GM19328 (cell line): ENCODE results near the gene RAB33B.
"Not testable (repeated sequence)": the region's sequence is repeated elsewhere in the genome, so short reads cannot be mapped to it uniquely, and the experiment has no call there.

Experiments
- ATAC-seq: cut with Tn5 transposase; IDR thresholded peaks from one replicate; pipeline ENCODE4 v1.9.1; 2021; ENCODE audit warnings: mild to moderate bottlenecking, moderate library complexity; ENCODE audit not compliant: unreplicated experiment

Gene RAB33B

GRCh38 chr4:139454111-139455045 is at the start of gene RAB33B:
Gene RAB33B, plus strand, starts transcription at chr4:139454121. Its CDS starts 75 bp downstream, at chr4:139454196.
- peak; percentile 3 for ATAC-seq

DNA sequence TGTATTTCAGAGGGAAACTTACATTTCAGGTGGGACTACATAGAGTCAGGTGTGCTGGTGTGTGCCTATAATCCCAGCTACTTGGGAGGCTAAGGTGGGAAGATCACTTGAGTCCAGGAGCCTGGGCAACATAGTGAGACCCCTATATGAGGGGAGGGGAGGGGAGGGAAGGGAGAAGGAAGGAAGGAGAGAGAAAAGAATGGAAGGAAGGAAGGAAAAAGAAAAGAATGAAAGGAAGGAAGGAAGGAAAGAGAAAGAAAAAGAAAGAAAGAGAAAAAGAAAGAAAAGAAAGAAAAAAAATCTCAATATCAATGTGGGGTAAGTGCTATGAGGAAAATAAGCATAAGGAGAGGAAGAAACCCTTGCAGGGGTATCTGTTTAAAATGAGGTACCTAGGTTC is 43.6 kb upstream of the RAB33B start:
- no peak for ATAC-seq

DNA sequence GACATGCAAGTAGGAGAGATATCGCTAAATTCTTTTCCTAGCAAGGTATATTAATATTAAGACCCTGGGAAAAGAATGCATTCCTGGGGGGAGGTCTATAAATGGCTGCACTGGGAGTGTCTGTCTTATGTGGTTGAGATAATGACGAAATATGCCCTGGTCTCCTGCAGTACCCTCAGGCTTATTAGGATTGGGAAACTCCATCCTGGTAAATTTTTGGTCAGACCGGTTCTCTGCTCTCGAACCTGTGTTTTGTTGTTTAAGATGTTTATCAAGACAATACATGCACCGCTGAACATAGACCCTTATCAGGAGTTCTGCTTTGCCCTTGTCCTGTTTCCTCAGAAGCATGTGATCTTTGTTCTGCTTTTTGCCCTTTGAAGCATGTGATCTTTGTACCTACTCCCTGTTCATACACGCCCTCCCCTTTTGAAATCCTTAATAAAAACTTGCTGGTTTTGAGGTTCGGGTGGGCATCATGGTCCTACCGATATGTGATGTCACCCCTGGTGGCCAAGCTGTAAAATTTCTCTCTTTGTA is 39.2 kb upstream of the RAB33B start:
- ATAC-seq, result not testable (repeated sequence)

DNA sequence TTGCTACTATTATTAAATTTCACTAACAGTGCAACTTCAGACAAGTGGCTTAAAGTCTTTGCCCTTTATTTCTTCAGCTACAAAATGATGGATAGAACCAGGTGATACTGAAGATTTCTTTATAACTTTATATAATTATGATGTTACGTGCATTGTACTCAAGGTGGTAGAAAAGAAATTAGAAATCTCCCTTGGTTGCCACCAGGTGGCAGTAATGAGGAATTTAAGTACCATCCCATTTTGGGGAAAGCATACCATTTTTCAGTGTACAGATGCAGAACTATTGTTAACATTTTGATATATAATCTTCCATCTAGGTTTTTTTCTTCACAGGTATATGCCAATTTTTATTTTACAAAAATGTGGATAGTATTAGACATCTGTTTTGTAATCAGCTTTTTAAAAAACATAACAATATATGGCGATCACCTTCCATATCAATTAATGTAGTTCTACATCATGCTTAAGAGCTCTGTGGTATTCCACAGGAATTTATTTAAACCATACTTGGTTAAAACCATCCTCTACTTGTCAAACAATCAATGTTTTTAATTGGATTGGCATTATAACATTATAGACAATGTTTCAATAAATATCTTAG is 37.7 kb upstream of the RAB33B start:
- ATAC-seq, result no peak

- ATAC-seq, result no peak
Observed at GRCh38 chr4:139419388-139419914, 34.5 kb upstream of the RAB33B start.

GRCh38 chr4:139420652-139421051 is 33.3 kb upstream of the RAB33B start:
- no peak for ATAC-seq

- no peak for ATAC-seq
Observed at GRCh38 chr4:139436122-139436521, 17.8 kb upstream of the RAB33B start.

GRCh38 chr4:139438141-139438540 is 15.8 kb upstream of the RAB33B start:
- no peak for ATAC-seq

DNA sequence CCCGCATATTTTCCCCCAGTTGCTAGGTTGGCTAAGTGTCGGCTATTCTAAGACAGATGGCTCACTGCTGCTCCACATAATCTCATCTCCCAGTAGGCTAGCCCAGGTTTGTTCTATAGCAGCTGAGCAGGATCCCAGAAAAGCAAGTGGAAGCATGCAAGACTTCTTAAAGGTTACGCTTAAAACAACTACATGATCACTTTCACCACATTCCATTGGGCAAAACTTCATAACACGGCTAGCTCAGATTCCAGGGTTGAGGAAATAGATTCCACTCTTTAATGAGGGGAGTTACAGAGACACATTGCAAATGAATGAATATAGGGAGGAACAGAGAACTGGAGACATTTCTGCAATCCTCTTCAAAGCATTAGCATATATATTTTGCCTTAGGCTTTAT is 12.9 kb upstream of the RAB33B start:
- ATAC-seq, result no peak

- ATAC-seq, result no peak
Observed at GRCh38 chr4:139443661-139444060, 10.3 kb upstream of the RAB33B start.

- not testable (repeated sequence) for ATAC-seq
Observed at GRCh38 chr4:139444881-139445280, 9.0 kb upstream of the RAB33B start.

DNA sequence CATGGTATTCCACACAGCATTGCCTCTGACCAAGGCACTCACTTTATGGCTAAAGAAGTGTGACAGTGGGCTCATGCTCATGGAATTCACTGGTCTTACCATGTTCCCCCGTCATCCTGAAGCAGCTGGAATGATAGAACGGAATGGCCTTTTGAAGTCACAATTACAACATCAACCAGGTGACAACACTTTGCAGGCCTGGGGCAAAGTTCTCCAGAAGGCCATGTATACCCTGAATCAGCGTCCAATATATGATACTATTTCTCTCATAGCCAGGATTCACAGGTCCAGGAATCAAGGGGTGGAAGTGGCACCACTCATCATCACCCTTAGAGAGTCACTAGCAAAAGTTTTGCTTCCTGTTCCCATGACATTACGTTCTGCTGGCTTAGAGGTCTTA is 6.8 kb upstream of the RAB33B start:
- not testable (repeated sequence) for ATAC-seq

- ATAC-seq, result no peak
Observed at GRCh38 chr4:139450586-139450985, 3.3 kb upstream of the RAB33B start.

DNA sequence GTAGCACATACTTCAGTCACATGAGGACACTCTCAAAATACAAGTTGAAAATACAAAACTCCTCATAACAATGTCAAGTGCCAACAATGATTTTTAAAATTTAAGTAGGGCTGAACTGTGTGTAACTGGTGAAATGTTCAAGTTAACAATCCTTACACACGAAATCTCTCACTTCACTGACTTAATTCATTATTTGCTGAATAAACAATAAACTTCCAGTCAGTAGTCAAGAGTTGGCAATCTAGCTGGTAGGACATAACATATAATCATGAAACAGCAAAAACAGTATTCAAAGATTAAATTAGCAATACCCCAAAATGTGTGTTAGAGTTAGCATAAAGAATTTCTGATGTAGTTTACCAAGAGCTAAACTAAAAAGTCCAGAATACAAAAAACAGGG is 1.9 kb upstream of the RAB33B start:
- no peak for ATAC-seq

DNA sequence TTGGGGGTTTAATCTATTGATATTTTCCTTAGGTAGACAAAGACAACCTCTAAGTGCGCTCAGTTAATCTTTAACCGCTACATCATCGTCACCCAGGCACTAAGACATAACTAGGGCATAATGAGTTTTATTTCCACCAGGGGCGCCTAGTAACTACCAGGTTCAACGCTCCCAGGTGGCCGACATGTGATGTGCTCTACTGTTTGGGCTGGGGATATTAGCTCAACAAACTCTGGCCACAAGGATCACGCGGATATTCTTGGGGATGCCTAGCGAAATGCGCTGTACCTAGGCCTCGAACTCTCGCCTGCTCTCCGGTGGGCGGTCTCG is 915 bp upstream of the RAB33B start:
- ATAC-seq, result peak; percentile 41

DNA sequence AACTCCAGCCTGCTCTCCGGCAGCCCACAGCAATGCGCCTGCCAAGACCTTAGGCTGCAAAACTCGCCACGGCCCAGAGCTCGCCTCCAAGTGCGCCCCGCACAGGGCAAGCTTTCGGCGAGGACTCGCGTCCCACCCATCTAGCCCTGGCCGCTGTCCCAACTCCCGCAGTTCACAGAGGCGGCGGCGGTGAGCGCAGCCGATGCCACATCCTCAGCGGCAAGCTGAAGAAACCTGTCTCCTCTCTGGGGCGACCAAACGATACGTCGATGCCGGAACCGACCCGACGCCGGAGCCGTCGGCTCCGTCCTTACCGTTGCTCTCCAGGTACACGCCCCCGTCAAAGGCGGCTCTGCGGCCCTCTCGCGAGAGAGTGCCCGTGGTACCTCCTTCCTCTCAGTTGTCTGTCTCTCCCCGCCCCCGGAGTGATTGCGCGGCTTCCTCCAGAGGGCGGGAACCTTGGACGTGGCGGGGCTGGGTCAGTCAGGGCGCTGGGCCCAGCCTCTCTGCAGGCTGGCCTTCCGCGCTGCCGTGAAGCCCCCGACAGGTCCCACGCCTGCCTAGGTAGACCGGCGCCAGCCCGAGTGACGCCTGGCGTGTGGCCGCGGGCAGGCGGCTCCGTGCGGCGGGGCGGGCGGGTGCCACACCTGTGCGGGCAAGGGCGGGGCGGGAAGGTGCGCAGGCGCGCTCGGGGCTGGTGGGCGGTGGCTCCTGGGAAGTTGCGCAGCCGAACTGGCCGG is 380 bp upstream of the RAB33B start:
- ATAC-seq, result peak; percentile 87

DNA sequence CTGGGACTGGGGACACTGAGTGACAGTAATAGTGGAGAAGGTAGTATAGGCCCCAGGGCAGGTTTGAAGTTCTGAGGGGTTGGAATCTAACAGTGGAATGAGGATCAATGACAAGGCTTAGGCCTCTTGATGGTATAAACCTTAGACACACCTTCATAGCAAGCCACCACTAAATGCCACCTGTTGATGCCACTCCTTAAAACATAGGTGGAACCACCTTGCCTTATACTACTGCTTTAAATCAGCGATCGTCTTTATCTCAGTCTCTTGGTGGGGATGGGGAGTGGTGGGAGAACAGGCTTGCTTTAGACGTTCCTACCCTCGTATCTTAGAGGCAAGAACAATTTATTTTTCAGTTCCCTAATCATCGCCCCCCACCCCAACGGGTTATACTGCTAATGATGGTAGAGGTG is 1.2 kb downstream of the RAB33B start:
- no peak for ATAC-seq

DNA sequence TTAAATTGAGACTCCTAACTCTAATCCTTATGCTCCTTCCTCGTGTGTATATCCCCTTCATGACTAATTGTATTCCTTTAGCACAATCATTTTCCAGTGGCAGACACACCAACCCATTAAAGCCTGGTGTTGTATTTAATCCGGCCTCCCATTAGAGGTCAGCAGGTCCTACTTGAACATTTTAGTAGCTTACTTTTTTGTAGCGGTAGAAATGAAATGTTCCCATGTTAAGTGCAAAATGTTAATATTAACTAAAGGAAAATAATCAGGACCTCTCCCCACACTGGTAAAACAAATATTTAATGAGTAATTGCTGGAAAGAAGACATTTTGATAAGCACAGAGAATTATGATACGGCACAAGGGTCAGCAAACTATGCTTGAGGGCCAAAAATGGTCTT is 3.4 kb downstream of the RAB33B start:
- no peak for ATAC-seq

- no peak for ATAC-seq
Observed at GRCh38 chr4:139458543-139458942, 4.6 kb downstream of the RAB33B start.

- ATAC-seq, result no peak
Observed at GRCh38 chr4:139458999-139459398, 5.1 kb downstream of the RAB33B start.

GRCh38 chr4:139460565-139460964 is 6.6 kb downstream of the RAB33B start:
- ATAC-seq, result no peak
